ENCODE data around the gene CDKN1C.

DNA sequence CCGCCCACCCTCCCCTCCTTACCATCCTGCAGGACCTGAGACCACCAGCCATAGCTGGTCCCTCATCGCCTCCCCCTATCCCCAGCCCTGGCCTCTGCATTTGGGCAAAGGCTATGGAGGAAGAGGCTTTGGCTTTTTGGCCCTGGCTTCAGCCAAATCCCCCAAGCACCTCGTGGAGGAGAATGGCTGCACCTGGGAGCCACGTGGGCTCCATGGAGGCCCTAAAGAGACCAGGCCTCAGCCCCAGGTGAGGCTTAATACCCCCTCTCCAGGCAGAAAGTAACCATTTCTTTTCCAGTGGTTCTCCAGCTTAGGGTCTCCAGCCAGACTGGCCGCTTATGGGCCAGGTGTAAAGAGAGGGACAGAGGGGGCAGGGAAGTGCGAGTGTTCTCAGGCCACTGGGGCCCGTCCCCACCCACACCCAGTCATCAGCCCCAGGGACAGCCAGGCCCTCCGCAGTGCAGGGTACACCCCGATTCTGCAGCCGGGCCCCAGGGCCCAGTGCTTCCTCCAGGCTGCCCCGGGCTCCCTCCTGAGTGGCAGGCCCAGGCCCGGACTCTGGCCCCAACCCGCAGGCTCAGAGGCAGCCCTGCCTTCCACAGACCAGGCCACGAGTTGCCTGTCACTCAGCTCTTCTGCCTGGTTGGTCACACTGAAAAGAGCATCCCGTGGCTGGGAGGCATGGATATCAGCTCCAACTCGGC, 26.4 kb downstream of the CDKN1C start:
- TF ChIP-seq, protein P1, sequence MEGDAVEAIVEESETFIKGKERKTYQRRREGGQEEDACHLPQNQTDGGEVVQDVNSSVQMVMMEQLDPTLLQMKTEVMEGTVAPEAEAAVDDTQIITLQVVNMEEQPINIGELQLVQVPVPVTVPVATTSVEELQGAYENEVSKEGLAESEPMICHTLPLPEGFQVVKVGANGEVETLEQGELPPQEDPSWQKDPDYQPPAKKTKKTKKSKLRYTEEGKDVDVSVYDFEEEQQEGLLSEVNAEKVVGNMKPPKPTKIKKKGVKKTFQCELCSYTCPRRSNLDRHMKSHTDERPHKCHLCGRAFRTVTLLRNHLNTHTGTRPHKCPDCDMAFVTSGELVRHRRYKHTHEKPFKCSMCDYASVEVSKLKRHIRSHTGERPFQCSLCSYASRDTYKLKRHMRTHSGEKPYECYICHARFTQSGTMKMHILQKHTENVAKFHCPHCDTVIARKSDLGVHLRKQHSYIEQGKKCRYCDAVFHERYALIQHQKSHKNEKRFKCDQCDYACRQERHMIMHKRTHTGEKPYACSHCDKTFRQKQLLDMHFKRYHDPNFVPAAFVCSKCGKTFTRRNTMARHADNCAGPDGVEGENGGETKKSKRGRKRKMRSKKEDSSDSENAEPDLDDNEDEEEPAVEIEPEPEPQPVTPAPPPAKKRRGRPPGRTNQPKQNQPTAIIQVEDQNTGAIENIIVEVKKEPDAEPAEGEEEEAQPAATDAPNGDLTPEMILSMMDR (IDR thresholded peaks at IDR 0.05): no peak
- TF ChIP-seq POLR2A (IDR thresholded peaks at IDR 0.05): no peak
- no peak for TF ChIP-seq EP300 (IDR thresholded peaks at IDR 0.05)
